HG03175 (cell line): ENCODE measurements around the gene UBE4B.
A peak's percentile ranks its signal among the peaks of the same experiment; 100 is the strongest.

ENCODE experiments used
- ATAC-seq: cut with Tn5 transposase; IDR thresholded peaks from one replicate; pipeline ENCODE4 v1.9.1; 2021; ENCODE audit warnings: mild to moderate bottlenecking, moderate library complexity; ENCODE audit not compliant: unreplicated experiment

UBE4B gene

GRCh38 chr1:10033359-10033845 lies 644 bp downstream of the UBE4B start:
- ATAC-seq, result peak; percentile 19

- no peak for ATAC-seq
Observed at GRCh38 chr1:10042746-10043145, 10.0 kb downstream of the UBE4B start.

- no peak for ATAC-seq
Observed at GRCh38 chr1:10045480-10046355, 13.0 kb downstream of the UBE4B start.

GRCh38 chr1:10046356-10047085 lies 13.8 kb downstream of the UBE4B start:
- ATAC-seq, result no peak

- ATAC-seq, result no peak
Observed at GRCh38 chr1:10048601-10049000, 15.8 kb downstream of the UBE4B start.

GRCh38 chr1:10050611-10051010 lies 17.9 kb downstream of the UBE4B start:
- no peak for ATAC-seq

- ATAC-seq, result no peak
Observed at GRCh38 chr1:10051656-10052055, 18.9 kb downstream of the UBE4B start.

- ATAC-seq, result no peak
Observed at GRCh38 chr1:10052347-10052746, 19.6 kb downstream of the UBE4B start.

GRCh38 chr1:10054465-10054864 lies 21.7 kb downstream of the UBE4B start:
- no peak for ATAC-seq

GRCh38 chr1:10056599-10056987 lies 23.8 kb downstream of the UBE4B start:
- ATAC-seq, result no peak

GRCh38 chr1:10057343-10057742 lies 24.6 kb downstream of the UBE4B start:
- ATAC-seq, result no peak

- no peak for ATAC-seq
Observed at GRCh38 chr1:10057796-10058195, 25.0 kb downstream of the UBE4B start.

- ATAC-seq, result no peak
Observed at GRCh38 chr1:10059342-10059718, 26.6 kb downstream of the UBE4B start.

GRCh38 chr1:10060311-10061100 lies 27.7 kb downstream of the UBE4B start:
- ATAC-seq, result no peak

GRCh38 chr1:10061276-10061675 lies 28.5 kb downstream of the UBE4B start:
- ATAC-seq, result no peak

GRCh38 chr1:10063878-10064277 lies 31.1 kb downstream of the UBE4B start:
- no peak for ATAC-seq

GRCh38 chr1:10064416-10065343 lies 31.9 kb downstream of the UBE4B start:
- ATAC-seq, result no peak

- no peak for ATAC-seq
Observed at GRCh38 chr1:10065344-10065685, 32.6 kb downstream of the UBE4B start.

- no peak for ATAC-seq
Observed at GRCh38 chr1:10065760-10066159, 33.0 kb downstream of the UBE4B start.

GRCh38 chr1:10068605-10069294 lies 36.0 kb downstream of the UBE4B start:
- ATAC-seq, result no peak
